BE2C (cell line): ENCODE measurements around the gene MEX3A. TPM values are rescaled to one million over a fixed set of nuclear protein-coding genes. Genes with fewer than 3 reads are reported as not detected.
A peak's percentile ranks its signal among the peaks of the same experiment; 100 is the strongest.

Experiments used
- DNase-seq: peaks from one replicate; pipeline ENCODE4 v3.0.0-alpha.2; 2020
- H3K27me3 ChIP-seq: fragments of 250-450 bp; sonication (Bioruptor Pico); 2 replicates; pipeline ENCODE4 v1.5.1; 2020; ENCODE audit warnings: mild to moderate bottlenecking
- H3K36me3 ChIP-seq: fragments of 250-450 bp; sonication (Bioruptor Pico); 2 replicates; pipeline ENCODE4 v1.5.1; 2020; ENCODE audit warnings: mild to moderate bottlenecking
- H3K4me1 ChIP-seq: fragments of 250-450 bp; sonication (Bioruptor Pico); 2 replicates; pipeline ENCODE4 v1.5.1; 2020
- H3K4me3 ChIP-seq: 2 replicates; pipeline ENCODE4 v1.5.1; 2011; ENCODE audit warnings: low read depth, low read length
- H3K9me3 ChIP-seq: fragments of 250-450 bp; sonication (Bioruptor Pico); 2 replicates; pipeline ENCODE4 v1.5.1; 2020
- polyA plus RNA-seq: library from polyadenylated mRNA; unstranded; fragments of >200 nt; gene quantifications from one replicate; pipeline ENCODE4 v1.2.1, GENCODE V29; 2012; ENCODE audit warnings: low read depth, missing spikeins; ENCODE audit not compliant: insufficient read length, insufficient read depth
- TF ChIP-seq, protein P1 (sequence below): IDR thresholded peaks from 2 replicates; pipeline ENCODE4 v1.5.1; 2012; ENCODE audit warnings: mild to moderate bottlenecking, low read depth, low read length

The MEX3A gene, protein sequence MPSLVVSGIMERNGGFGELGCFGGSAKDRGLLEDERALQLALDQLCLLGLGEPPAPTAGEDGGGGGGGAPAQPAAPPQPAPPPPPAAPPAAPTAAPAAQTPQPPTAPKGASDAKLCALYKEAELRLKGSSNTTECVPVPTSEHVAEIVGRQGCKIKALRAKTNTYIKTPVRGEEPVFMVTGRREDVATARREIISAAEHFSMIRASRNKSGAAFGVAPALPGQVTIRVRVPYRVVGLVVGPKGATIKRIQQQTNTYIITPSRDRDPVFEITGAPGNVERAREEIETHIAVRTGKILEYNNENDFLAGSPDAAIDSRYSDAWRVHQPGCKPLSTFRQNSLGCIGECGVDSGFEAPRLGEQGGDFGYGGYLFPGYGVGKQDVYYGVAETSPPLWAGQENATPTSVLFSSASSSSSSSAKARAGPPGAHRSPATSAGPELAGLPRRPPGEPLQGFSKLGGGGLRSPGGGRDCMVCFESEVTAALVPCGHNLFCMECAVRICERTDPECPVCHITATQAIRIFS
- polyA plus RNA-seq = 66.0 TPM

DNA sequence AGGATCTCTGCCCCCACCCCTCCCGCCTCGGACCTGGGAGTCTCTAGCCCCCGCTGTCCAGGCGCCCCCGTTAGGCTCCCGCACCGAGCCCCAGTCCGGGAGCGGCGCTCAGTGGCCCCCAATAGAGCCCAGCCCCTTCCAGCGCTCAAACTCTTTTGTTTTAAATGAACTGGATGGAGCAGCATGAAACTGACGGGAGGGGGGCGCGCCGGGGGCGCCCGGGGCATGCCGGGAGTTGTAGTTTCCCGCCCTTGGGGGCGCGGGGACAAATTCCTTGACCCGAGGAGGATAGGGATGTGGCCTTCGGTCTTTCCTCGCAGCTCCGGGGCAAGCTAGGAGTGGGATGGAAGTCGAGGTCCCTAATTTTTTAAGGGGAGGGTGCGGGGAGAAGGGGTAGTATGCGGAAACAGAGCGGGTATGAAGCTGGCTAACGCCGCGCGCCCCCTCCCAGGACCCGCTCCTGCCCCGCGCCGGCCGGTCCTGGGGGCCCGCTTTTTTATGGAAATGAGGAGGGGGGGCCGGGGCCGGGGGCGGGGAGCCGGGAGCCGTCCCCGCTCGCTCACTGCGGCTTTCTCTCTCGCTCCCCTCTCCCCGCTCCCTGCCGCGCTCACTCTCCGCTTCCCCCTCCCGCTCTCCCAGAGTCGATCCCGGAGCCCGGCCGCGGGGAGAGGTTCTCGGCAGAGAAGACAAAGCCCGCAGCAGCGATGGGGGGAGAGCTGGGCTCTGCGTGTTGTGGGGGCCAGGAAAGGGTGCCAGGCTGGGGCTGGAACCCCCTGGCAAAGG is at the start of gene MEX3A:
MEX3A (minus strand) TSS at position 157 of the 783 bp plus-strand sequence. CDS start 467 bp downstream, outside the sequence.
- Histone ChIP-seq H3K9me3 (no peaks in the 10 kb centered on the region), H3K4me3 (peak within 1 kb of the TSS; percentile 91), H3K36me3 (peaks cover 12% of the 10 kb centered on the region), H3K27me3 (no peaks in the 10 kb centered on the region), H3K4me1 (peaks cover 7% of the 10 kb centered on the region; the same call in 1 of the 2 replicates)
- peak; percentile 89 for DNase-seq
- TF ChIP-seq, protein P1, sequence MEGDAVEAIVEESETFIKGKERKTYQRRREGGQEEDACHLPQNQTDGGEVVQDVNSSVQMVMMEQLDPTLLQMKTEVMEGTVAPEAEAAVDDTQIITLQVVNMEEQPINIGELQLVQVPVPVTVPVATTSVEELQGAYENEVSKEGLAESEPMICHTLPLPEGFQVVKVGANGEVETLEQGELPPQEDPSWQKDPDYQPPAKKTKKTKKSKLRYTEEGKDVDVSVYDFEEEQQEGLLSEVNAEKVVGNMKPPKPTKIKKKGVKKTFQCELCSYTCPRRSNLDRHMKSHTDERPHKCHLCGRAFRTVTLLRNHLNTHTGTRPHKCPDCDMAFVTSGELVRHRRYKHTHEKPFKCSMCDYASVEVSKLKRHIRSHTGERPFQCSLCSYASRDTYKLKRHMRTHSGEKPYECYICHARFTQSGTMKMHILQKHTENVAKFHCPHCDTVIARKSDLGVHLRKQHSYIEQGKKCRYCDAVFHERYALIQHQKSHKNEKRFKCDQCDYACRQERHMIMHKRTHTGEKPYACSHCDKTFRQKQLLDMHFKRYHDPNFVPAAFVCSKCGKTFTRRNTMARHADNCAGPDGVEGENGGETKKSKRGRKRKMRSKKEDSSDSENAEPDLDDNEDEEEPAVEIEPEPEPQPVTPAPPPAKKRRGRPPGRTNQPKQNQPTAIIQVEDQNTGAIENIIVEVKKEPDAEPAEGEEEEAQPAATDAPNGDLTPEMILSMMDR = no peak

DNA sequence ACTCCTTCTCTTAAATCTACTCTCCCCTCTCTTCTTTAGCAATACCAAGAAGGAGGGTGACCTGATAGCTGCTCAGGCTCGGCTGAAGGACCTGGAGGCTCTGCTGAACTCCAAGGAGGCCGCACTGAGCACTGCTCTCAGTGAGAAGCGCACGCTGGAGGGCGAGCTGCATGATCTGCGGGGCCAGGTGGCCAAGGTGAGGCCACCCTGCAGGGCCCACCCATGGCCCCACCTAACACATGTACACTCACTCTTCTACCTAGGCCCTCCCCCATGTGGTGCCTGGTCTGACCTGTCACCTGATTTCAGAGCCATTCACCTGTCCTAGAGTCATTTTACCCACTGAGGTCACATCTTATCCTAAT is 48.3 kb upstream of the MEX3A start:
- no peaks in the 10 kb centered on the region for H3K9me3 ChIP-seq
- H3K4me3 ChIP-seq = no peak overlapping the region
- H3K36me3 ChIP-seq = peaks cover 46% of the 10 kb centered on the region
- no peak for DNase-seq
- peaks cover 33% of the 10 kb centered on the region for H3K4me1 ChIP-seq
- TF ChIP-seq, protein P1 = no peak
- no peaks in the 10 kb centered on the region for H3K27me3 ChIP-seq

DNA sequence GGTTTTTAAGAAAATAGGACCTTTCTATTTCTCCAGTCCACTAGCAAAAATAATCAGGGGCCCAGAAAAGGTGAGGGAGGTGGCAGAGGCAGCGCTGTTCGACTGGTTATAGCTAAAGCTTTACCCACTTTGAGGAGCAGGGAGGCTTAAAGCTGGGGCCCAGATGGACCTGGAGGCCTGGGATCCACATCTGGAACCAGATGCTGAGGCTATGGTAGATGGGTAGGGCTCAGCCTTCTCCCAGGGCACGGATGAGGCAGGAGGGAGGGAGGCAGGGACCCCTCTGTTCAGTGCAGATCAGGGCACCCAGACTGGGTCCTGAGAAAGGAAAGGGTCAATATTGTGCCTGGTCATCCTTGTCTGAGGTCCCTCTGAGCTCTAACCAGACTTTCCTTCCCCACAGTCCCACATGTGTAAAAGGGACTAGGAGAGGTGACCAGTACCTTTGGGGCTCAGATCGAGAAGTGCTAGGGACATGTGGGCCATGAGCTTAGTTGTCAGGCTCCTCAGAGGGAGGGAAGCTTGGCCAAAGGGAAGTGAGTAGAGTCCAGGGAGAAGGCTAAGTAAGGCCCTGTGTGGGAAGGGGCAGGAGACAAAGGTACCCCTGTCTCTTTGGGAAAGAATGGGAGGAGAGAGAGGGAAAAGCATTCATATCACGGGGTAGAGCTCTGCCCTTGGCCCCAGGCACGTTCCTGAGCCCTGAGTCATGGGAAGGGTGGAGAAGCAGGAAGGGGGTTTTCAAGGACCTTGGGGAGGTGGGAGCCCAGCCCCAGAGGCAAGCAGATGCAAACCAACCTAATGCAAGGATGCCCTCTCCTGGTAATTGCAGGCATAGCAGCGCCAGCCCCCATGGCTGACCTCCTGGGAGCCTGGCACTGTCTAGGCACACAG is 47.7 kb upstream of the MEX3A start:
- peak; percentile 92 for DNase-seq
- no peaks in the 10 kb centered on the region for H3K27me3 ChIP-seq
- no peak overlapping the region for H3K4me3 ChIP-seq
- no peaks in the 10 kb centered on the region for H3K9me3 ChIP-seq
- peaks cover 40% of the 10 kb centered on the region for H3K4me1 ChIP-seq
- H3K36me3 ChIP-seq = peaks cover 40% of the 10 kb centered on the region
- TF ChIP-seq, protein P1 = peak; percentile 97

DNA sequence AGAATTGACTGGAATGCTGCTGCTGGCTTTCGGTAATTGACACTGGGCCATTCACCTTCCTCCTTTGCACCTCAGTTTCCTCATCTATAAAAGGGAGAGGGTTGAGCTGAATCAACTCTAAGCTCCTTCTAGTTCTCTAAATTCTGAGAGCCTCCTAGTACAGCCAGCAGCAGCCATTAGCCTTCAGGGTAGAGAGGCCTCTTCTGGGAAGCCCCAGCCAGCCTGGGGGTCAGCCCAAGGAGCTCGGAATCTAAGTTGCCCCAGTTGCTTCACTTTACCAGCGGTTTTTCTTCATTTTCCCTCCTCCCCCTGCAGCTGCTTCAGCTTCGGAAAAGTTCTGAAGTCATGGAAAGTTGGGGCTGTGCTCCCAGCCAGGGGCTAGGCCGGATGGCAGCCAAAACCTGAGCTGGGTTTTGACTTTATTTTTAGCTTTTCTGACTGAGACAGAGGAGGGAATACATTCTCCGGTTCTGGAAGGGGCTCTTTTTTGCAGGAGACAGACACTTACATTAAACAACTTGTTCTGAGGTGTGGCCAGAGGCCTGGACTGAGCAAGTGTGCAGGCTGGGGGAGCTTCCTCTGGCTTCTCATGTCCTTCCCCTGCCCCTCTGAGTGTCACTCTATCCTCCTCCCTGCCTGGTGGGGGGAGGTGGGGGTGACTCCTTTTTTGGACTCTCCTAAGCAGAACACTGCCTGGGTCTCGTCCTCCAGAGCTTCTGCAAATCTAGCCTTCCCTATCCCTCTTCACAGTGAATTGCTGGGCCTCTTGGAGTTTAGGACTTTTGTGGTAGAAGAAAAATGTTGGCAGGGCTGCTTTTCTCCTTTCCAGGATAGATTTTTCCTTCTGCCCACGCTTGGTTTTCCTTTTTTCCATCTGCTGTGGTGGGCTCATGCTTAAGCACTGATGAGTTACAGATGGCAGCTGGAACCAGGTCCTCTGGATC is 46.7 kb upstream of the MEX3A start:
- no peak overlapping the region for H3K4me3 ChIP-seq
- H3K4me1 ChIP-seq = peaks cover 47% of the 10 kb centered on the region
- no peaks in the 10 kb centered on the region for H3K9me3 ChIP-seq
- H3K36me3 ChIP-seq = peaks cover 30% of the 10 kb centered on the region
- TF ChIP-seq, protein P1 = no peak
- DNase-seq = no peak
- H3K27me3 ChIP-seq = no peaks in the 10 kb centered on the region

DNA sequence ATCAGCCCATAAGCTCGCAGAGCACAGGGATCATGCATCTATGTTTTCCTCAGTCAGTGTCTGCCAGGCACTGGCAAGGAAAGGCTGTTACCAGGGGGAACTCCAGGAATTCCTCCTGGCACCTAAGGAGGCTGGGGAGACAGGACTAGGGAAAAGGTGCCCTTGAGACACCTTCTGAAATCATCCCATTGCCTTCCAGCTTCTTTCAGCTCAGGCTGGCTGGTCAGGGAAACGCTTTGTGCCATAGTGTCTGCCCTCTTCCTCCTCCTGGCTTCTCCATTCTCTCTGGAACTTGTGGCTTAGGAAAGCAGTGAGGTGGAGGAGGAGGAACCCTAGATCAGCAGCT is 46.0 kb upstream of the MEX3A start:
- H3K4me1 ChIP-seq = peaks cover 50% of the 10 kb centered on the region
- no peaks in the 10 kb centered on the region for H3K9me3 ChIP-seq
- DNase-seq = no peak
- H3K4me3 ChIP-seq = no peak overlapping the region
- H3K36me3 ChIP-seq = peaks cover 25% of the 10 kb centered on the region
- TF ChIP-seq, protein P1 = no peak
- no peaks in the 10 kb centered on the region for H3K27me3 ChIP-seq
